Measurements from ENCODE around the gene NTN5. TPM values are rescaled to one million over a fixed set of nuclear protein-coding genes. Genes with fewer than 3 reads are reported as not detected.

NTN5 gene
- total and polyA plus RNA-seq, 9 of the 15 experiments (the other 6 are each of a cell fraction or from before 2014, with no cell fraction given) = not detected

GRCh38 chr19:48671446-48671995 lies 1.3 kb downstream of the NTN5 start:
- no TSS peak for BruUV-seq (replicated peaks)
- WGBS (ENCODE audit: insufficient coverage, low coverage, missing lambda C conversion rate) = 51% methylated on average over 5 of the region's 10 CpGs
- Histone ChIP-seq H3K9me3 (replicated peaks; ENCODE audit: control insufficient read depth, insufficient read depth, low read depth, low read length) (no peaks in the 10 kb centered on the region), H3K27ac (ENCODE audit: extremely low read depth, low read depth, low read length) (no peak overlapping the region), H3K79me2 (ENCODE audit: control insufficient read depth, insufficient read depth, low read length) (no peaks in the 10 kb centered on the region), H3K4me2 (ENCODE audit: insufficient read depth, low read length) (no peak overlapping the region), H3K9ac (ENCODE audit: insufficient read depth in 1 of 2, low read depth in 2 of 2, low read length in 2 of 2) (peak overlapping the region in 1 of 2 experiments; percentile 71; a peak in 2 of 4 replicates), H3K4me3 (no peak overlapping the region), H3K4me1 (replicated peaks in 1 of 2; ENCODE audit: control insufficient read depth in 2 of 2, insufficient read depth in 2 of 2, low read length in 2 of 2) (peaks cover 4 to 43% of the 10 kb centered on the region in 2 experiments; a peak in 4 of 5 replicates), H3K36me3 (ENCODE audit: control insufficient read depth, insufficient read depth, low read length) (no peaks in the 10 kb centered on the region), H3K27me3 (ENCODE audit: control insufficient read depth in 2 of 2, insufficient read depth in 2 of 2, low read length in 2 of 2) (no peaks in the 10 kb centered on the region), H3K9me1 (ENCODE audit: control insufficient read depth, insufficient read depth, low read length) (no peaks in the 10 kb centered on the region), H2AFZ (ENCODE audit: low read depth, low read length) (no peak overlapping the region), H4K20me1 (replicated peaks; ENCODE audit: control insufficient read depth, insufficient read depth, low read length) (no peaks in the 10 kb centered on the region)
- ATAC-seq (no peak), DNase-seq (ENCODE audit: extremely low read depth in 1 of 4, low spot score in 3 of 4) (no peak), FAIRE-seq (no peak)
- ChIA-PET CTCF (ENCODE audit: low intra/inter-chr PET ratio) (no interaction called here), POLR2A (no interaction called here)
- no peak for TF ChIP-seq BRD4 (IDR thresholded peaks at IDR 0.05)
- no peak for TF ChIP-seq XRCC4 (IDR thresholded peaks at IDR 0.05; ENCODE audit: extremely low read depth, insufficient read depth, insufficient read length)
- TF ChIP-seq HDAC6 (IDR thresholded peaks at IDR 0.05; ENCODE audit: low read depth, low read length) = no peak
- no peak for TF ChIP-seq CAMTA2 (CRISPR knock-in tag; conservative IDR thresholded peaks at IDR 0.05)
- TF ChIP-seq HDGF (IDR thresholded peaks at IDR 0.05) = no peak
- no peak for TF ChIP-seq BCOR (IDR thresholded peaks at IDR 0.05)
- TF ChIP-seq MAFK (IDR thresholded peaks at IDR 0.05; ENCODE audit: low read length) = no peak
- TF ChIP-seq MTF1 (CRISPR knock-in tag; IDR thresholded peaks at IDR 0.05; ENCODE audit: borderline replicate concordance) = no peak
- TF ChIP-seq LARP7 (IDR thresholded peaks at IDR 0.05) = no peak
- TF ChIP-seq, protein P1, sequence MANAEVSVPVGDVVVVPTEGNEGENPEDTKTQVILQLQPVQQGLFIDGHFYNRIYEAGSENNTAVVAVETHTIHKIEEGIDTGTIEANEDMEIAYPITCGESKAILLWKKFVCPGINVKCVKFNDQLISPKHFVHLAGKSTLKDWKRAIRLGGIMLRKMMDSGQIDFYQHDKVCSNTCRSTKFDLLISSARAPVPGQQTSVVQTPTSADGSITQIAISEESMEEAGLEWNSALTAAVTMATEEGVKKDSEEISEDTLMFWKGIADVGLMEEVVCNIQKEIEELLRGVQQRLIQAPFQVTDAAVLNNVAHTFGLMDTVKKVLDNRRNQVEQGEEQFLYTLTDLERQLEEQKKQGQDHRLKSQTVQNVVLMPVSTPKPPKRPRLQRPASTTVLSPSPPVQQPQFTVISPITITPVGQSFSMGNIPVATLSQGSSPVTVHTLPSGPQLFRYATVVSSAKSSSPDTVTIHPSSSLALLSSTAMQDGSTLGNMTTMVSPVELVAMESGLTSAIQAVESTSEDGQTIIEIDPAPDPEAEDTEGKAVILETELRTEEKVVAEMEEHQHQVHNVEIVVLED (CRISPR knock-in tag; IDR thresholded peaks at IDR 0.05) = no peak
- no peak for TF ChIP-seq ZNF134 (CRISPR knock-in tag; conservative IDR thresholded peaks at IDR 0.05)
- TF ChIP-seq YBX1 (IDR thresholded peaks at IDR 0.05) = no peak
- no peak for TF ChIP-seq ZNF24 (IDR thresholded peaks at IDR 0.05)
- TF ChIP-seq, protein P2, sequence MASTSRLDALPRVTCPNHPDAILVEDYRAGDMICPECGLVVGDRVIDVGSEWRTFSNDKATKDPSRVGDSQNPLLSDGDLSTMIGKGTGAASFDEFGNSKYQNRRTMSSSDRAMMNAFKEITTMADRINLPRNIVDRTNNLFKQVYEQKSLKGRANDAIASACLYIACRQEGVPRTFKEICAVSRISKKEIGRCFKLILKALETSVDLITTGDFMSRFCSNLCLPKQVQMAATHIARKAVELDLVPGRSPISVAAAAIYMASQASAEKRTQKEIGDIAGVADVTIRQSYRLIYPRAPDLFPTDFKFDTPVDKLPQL (IDR thresholded peaks at IDR 0.05; ENCODE audit: extremely low read depth, insufficient read length) = no peak
- TF ChIP-seq PBX2 (CRISPR knock-in tag; IDR thresholded peaks at IDR 0.05; ENCODE audit: low read depth) = no peak
- no peak for TF ChIP-seq PBX2 (tag; conservative IDR thresholded peaks at IDR 0.05; ENCODE audit: low read depth)
- TF ChIP-seq HNRNPL (IDR thresholded peaks at IDR 0.05; ENCODE audit: low read depth, low read length) = no peak
- no peak for TF ChIP-seq NFXL1 (CRISPR knock-in tag; IDR thresholded peaks at IDR 0.05)
- no peak for TF ChIP-seq TAF9B (IDR thresholded peaks at IDR 0.05; ENCODE audit: partially characterized antibody)
- intact Hi-C loops (cut with micrococcal nuclease) = no loop called here
- in situ Hi-C loops (cut with MboI) = no loop called here
